Neural crest cell (in vitro differentiated cells): ENCODE results near the gene SDK1. TPM values are rescaled to one million over a fixed set of nuclear protein-coding genes. Genes with fewer than 3 reads are reported as not detected.
A peak's percentile ranks its signal among the peaks of the same experiment; 100 is the strongest.

ENCODE experiments used
- DNase-seq: peaks from one replicate; pipeline ENCODE4 v3.0.0; 2021; ENCODE audit warnings: low read depth, mixed read lengths, low spot score
- H3K27ac Mint-ChIP-seq: one replicate; pipeline ENCODE4 v1.8.0; 2021; ENCODE audit warnings: mild to moderate bottlenecking, mixed read lengths; ENCODE audit not compliant: unreplicated experiment
- H3K27me3 Mint-ChIP-seq: 2 replicates; pipeline ENCODE4 v1.8.0; 2021; ENCODE audit warnings: low read depth, mild to moderate bottlenecking, mixed read lengths
- H3K36me3 Mint-ChIP-seq: 2 replicates; pipeline ENCODE4 v1.8.0; 2021; ENCODE audit warnings: low read depth, mild to moderate bottlenecking, mixed read lengths
- H3K4me1 Mint-ChIP-seq: 2 replicates; pipeline ENCODE4 v1.8.0; 2021; ENCODE audit warnings: mixed read lengths
- H3K4me3 Mint-ChIP-seq: one replicate; pipeline ENCODE4 v1.8.0; 2021; ENCODE audit warnings: mild to moderate bottlenecking, mixed read lengths
- H3K9me3 Mint-ChIP-seq: 2 replicates; pipeline ENCODE4 v1.8.0; 2021; ENCODE audit warnings: mixed read lengths
- CTCF ChIP-seq: fragments of 200-600 bp; sonication (generic); conservative IDR thresholded peaks from 2 replicates; pipeline ENCODE4 v1.5.0; 2021; ENCODE audit warnings: antibody characterized with exemption, mild to moderate bottlenecking
- total RNA-seq: library from RNA; stranded (reverse); gene quantifications from 2 replicates; pipeline ENCODE4 v1.2.1, GENCODE V29; 2021

SDK1 gene
- total RNA-seq, 1 donor from 2014 or later: 11.6 TPM

- H3K27ac Mint-ChIP-seq: no peak overlapping the region
- H3K27me3 Mint-ChIP-seq: no peaks in the 10 kb centered on the region
- TF ChIP-seq CTCF: no peak
- H3K36me3 Mint-ChIP-seq: peaks cover 4% of the 10 kb centered on the region
- H3K9me3 Mint-ChIP-seq: no peaks in the 10 kb centered on the region
- H3K4me1 Mint-ChIP-seq: peaks cover 30% of the 10 kb centered on the region
- DNase-seq: no peak
- no peak overlapping the region for H3K4me3 Mint-ChIP-seq
Measured at GRCh38 chr7:4227105-4228010, 926.3 kb downstream of the SDK1 start.

- H3K4me1 Mint-ChIP-seq: peaks cover 20% of the 10 kb centered on the region
- H3K4me3 Mint-ChIP-seq: no peak overlapping the region
- H3K27ac Mint-ChIP-seq: no peak overlapping the region
- no peaks in the 10 kb centered on the region for H3K9me3 Mint-ChIP-seq
- no peaks in the 10 kb centered on the region for H3K36me3 Mint-ChIP-seq
- H3K27me3 Mint-ChIP-seq: no peaks in the 10 kb centered on the region
- DNase-seq: no peak
- no peak for TF ChIP-seq CTCF
Measured at GRCh38 chr7:4230352-4230751, 929.3 kb downstream of the SDK1 start.

GRCh38 chr7:4233146-4233545 lies 932.1 kb downstream of the SDK1 start:
- Mint-ChIP-seq H3K4me1 (peaks cover 20% of the 10 kb centered on the region), H3K9me3 (no peaks in the 10 kb centered on the region), H3K4me3 (no peak overlapping the region), H3K27me3 (no peaks in the 10 kb centered on the region), H3K36me3 (no peaks in the 10 kb centered on the region), H3K27ac (peak overlapping the region; percentile 24)
- TF ChIP-seq CTCF: no peak
- no peak for DNase-seq

- no peak for TF ChIP-seq CTCF
- H3K36me3 Mint-ChIP-seq: no peaks in the 10 kb centered on the region
- no peak for DNase-seq
- H3K9me3 Mint-ChIP-seq: no peaks in the 10 kb centered on the region
- peaks cover 21% of the 10 kb centered on the region for H3K4me1 Mint-ChIP-seq
- peak overlapping the region; percentile 75 for H3K27ac Mint-ChIP-seq
- no peaks in the 10 kb centered on the region for H3K27me3 Mint-ChIP-seq
- H3K4me3 Mint-ChIP-seq: no peak overlapping the region
Measured at GRCh38 chr7:4233621-4234497, 932.8 kb downstream of the SDK1 start.

- peaks cover 23% of the 10 kb centered on the region for H3K4me1 Mint-ChIP-seq
- no peak overlapping the region for H3K4me3 Mint-ChIP-seq
- no peaks in the 10 kb centered on the region for H3K27me3 Mint-ChIP-seq
- H3K27ac Mint-ChIP-seq: peak overlapping the region; percentile 50
- DNase-seq: no peak
- TF ChIP-seq CTCF: no peak
- H3K36me3 Mint-ChIP-seq: no peaks in the 10 kb centered on the region
- no peaks in the 10 kb centered on the region for H3K9me3 Mint-ChIP-seq
Measured at GRCh38 chr7:4234498-4234855, 933.4 kb downstream of the SDK1 start.
